CD4-positive, alpha-beta memory T cell (primary cell): ENCODE measurements around the gene HMG20A. TPM values are rescaled to one million over a fixed set of nuclear protein-coding genes. Genes with fewer than 3 reads are reported as not detected.
"Not testable (repeated sequence)": the region's sequence is repeated elsewhere in the genome, so short reads cannot be mapped to it uniquely, and the experiment has no call there.

Experiments
- CTCF ChIA-PET: fragments of 350-600 bp; sonication (Branson Sonifier 250); formaldehyde crosslinking; loops from one replicate; lab custom pipeline; 2021; ENCODE audit warnings: inconsistent platforms; ENCODE audit not compliant: partially characterized antibody; lab: Charles Lee
- POLR2A ChIA-PET: fragments of 350-600 bp; sonication (Branson Sonifier 250); formaldehyde crosslinking; loops from one replicate; lab custom pipeline; 2021; ENCODE audit not compliant: partially characterized antibody; lab: Charles Lee
- DNase-seq, 5 donors: peaks; one replicate each; pipeline versions ENCODE4 v3.0.0 to v3.0.0-alpha.2; 2020 to 2022; ENCODE audit warnings: mixed read lengths in 1 of 5
- H3K27ac ChIP-seq: one replicate; pipeline ENCODE4 v1.7.0; 2013; ENCODE audit warnings: low read depth, low read length
- H3K27me3 ChIP-seq: 2 replicates; pipeline ENCODE4 v1.7.0; 2013; ENCODE audit warnings: mild to moderate bottlenecking, low read length, moderate library complexity; ENCODE audit not compliant: insufficient read depth
- H3K36me3 ChIP-seq: 2 replicates; pipeline ENCODE4 v1.7.0; 2013; ENCODE audit warnings: mild to moderate bottlenecking, low read length, moderate library complexity; ENCODE audit not compliant: insufficient read depth
- H3K4me1 ChIP-seq: 2 replicates; pipeline ENCODE4 v1.7.0; 2013; ENCODE audit warnings: mild to moderate bottlenecking, low read length, moderate library complexity; ENCODE audit not compliant: insufficient read depth
- H3K4me3 ChIP-seq, 2 donors: one replicate each; pipeline ENCODE4 v1.7.0; 2013; ENCODE audit warnings: low read length in 2 of 2, mild to moderate bottlenecking in 1 of 2
- H3K9me3 ChIP-seq, 2 donors: one replicate each; pipeline ENCODE4 v1.7.0; 2013; ENCODE audit warnings: low read length in 2 of 2, control low read depth in 1 of 2; ENCODE audit not compliant: control insufficient read depth in 1 of 2
- H3K27ac Mint-ChIP-seq, 7 donors: one replicate each; pipeline ENCODE4 v1.8.0; 2020 to 2021; ENCODE audit warnings: mixed read lengths in 7 of 7, mild to moderate bottlenecking in 6 of 7, inconsistent platforms in 3 of 7, moderate library complexity in 3 of 7
- H3K27me3 Mint-ChIP-seq, 2 donors: one replicate each; pipeline ENCODE4 v1.8.0; 2020 to 2021; ENCODE audit warnings: mixed read lengths in 2 of 2
- H3K36me3 Mint-ChIP-seq, 2 donors: one replicate each; pipeline ENCODE4 v1.8.0; 2020 to 2021; ENCODE audit warnings: mixed read lengths in 2 of 2, inconsistent platforms in 1 of 2, mild to moderate bottlenecking in 1 of 2
- H3K4me1 Mint-ChIP-seq, 4 donors: one replicate each; pipeline ENCODE4 v1.8.0; 2020 to 2021; ENCODE audit warnings: mixed read lengths in 4 of 4, mild to moderate bottlenecking in 1 of 4
- H3K4me3 Mint-ChIP-seq, 8 donors: one replicate each; pipeline ENCODE4 v1.8.0; 2020 to 2021; ENCODE audit warnings: mixed read lengths in 8 of 8, mild to moderate bottlenecking in 7 of 8, moderate library complexity in 6 of 8, inconsistent platforms in 3 of 8
- H3K9me3 Mint-ChIP-seq, 8 donors: one replicate each; pipeline ENCODE4 v1.8.0; 2020 to 2021; ENCODE audit warnings: mixed read lengths in 8 of 8, mild to moderate bottlenecking in 5 of 8, inconsistent platforms in 3 of 8, moderate library complexity in 1 of 8
- intact Hi-C: fragments of 100-400 bp; cut with micrococcal nuclease; formaldehyde crosslinking; loops from one replicate; pipeline ENCODE4 v1.15.1; 2023
- polyA plus RNA-seq, 2 donors: library from polyadenylated mRNA; unstranded; fragments of 300-500 nt; fragmentation: Illumina TruSeq; gene quantifications; one replicate each; pipeline ENCODE4 v1.2.3, GENCODE V29; 2021
- total RNA-seq, 2 experiments: library from RNA; stranded (reverse); gene quantifications; one replicate each; pipeline ENCODE4 v1.2.3, GENCODE V29; 2021

The HMG20A gene
- total and polyA plus RNA-seq, 4 experiments from 2014 or later, result 29.7 to 49.6 (median 42.1) TPM

GRCh38 chr15:77395013-77395774, 25.5 kb upstream of the HMG20A start:
- CTCF ChIA-PET, result no interaction called here
- Histone ChIP-seq H3K9me3 (no peaks in the 10 kb centered on the region), H3K4me3 (no peak overlapping the region), H3K4me1 (no peaks in the 10 kb centered on the region), H3K27me3 (no peaks in the 10 kb centered on the region), H3K36me3 (no peaks in the 10 kb centered on the region), H3K27ac (no peak overlapping the region)
- intact Hi-C loops, result no loop called here
- peaks cover 4 to 25% of the 10 kb centered on the region in 2 donors for H3K36me3 Mint-ChIP-seq
- no peak for DNase-seq
- H3K27me3 Mint-ChIP-seq, result peaks cover 0 to 2% of the 10 kb centered on the region in 2 donors
- H3K4me3 Mint-ChIP-seq, result no peak overlapping the region
- POLR2A ChIA-PET, result no interaction called here
- peaks cover 6 to 58% (median 37%) of the 10 kb centered on the region in 8 donors for H3K9me3 Mint-ChIP-seq
- H3K4me1 Mint-ChIP-seq, result no peaks in the 10 kb centered on the region
- H3K27ac Mint-ChIP-seq, result no peak overlapping the region

DNA sequence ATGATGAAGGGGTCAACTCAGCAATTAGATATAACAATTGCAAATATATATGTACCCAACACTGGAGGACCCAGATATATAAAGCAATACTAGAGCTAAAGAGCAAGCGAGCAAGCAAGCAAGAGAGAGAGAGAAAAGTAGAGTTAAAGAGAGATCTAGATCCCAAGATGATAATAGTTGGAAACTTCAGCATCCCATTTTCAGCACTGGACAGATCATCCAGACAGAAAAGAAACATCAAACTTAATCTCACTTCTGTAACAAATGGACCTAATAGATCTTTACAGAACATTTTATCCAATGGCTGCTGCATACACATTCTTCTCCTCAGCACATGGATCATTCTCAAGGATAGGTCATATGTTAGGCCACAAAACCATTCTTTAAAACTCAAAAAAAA, 24.0 kb upstream of the HMG20A start:
- Mint-ChIP-seq H3K27me3 (peaks cover 0 to 2% of the 10 kb centered on the region in 2 donors), H3K36me3 (peaks cover 4 to 25% of the 10 kb centered on the region in 2 donors), H3K4me3 (no peak overlapping the region), H3K27ac (no peak overlapping the region), H3K9me3 (peaks cover 6 to 61% (median 39%) of the 10 kb centered on the region in 8 donors), H3K4me1 (no peaks in the 10 kb centered on the region)
- Histone ChIP-seq H3K27me3 (no peaks in the 10 kb centered on the region), H3K4me3 (no peak overlapping the region), H3K9me3 (no peaks in the 10 kb centered on the region), H3K4me1 (no peaks in the 10 kb centered on the region), H3K27ac (no peak overlapping the region), H3K36me3 (no peaks in the 10 kb centered on the region)
- CTCF ChIA-PET, result no interaction called here
- POLR2A ChIA-PET, result no interaction called here
- DNase-seq, result no peak
- intact Hi-C loops, result no loop called here

DNA sequence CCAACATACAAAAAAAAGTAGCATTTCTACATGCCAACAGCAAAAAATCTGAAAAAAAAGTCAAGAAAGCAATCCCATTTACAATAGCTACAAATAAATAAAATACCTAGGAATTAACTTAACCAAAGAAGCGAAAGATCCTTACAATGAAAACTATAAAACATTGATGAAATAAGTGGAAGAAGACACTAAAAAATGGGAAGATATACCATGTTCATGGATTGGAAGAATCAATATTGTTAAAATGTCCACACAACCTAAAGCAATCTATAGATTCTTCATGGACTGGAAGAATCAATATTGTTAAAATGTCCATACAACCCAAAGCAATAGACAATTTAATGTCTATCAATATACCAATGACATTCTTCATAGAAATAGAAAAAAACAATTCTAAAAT, 21.8 kb upstream of the HMG20A start:
- Histone ChIP-seq H3K27ac (no peak overlapping the region), H3K9me3 (no peaks in the 10 kb centered on the region), H3K36me3 (no peaks in the 10 kb centered on the region), H3K27me3 (no peaks in the 10 kb centered on the region), H3K4me3 (no peak overlapping the region), H3K4me1 (no peaks in the 10 kb centered on the region)
- CTCF ChIA-PET, result no interaction called here
- Mint-ChIP-seq H3K27ac (no peak overlapping the region), H3K36me3 (peaks cover 4 to 15% of the 10 kb centered on the region in 2 donors), H3K27me3 (peaks cover 0 to 2% of the 10 kb centered on the region in 2 donors), H3K4me3 (no peak overlapping the region), H3K4me1 (no peaks in the 10 kb centered on the region), H3K9me3 (peaks cover 6 to 57% (median 38%) of the 10 kb centered on the region in 8 donors)
- intact Hi-C loops, result no loop called here
- POLR2A ChIA-PET, result no interaction called here
- no peak for DNase-seq

GRCh38 chr15:77400258-77400657, 20.4 kb upstream of the HMG20A start:
- Mint-ChIP-seq H3K27me3 (peaks cover 0 to 1% of the 10 kb centered on the region in 2 donors), H3K4me3 (no peak overlapping the region), H3K27ac (no peak overlapping the region), H3K4me1 (no peaks in the 10 kb centered on the region), H3K9me3 (peaks cover 4 to 45% (median 32%) of the 10 kb centered on the region in 8 donors), H3K36me3 (peaks cover 4 to 15% of the 10 kb centered on the region in 2 donors)
- Histone ChIP-seq H3K9me3 (no peaks in the 10 kb centered on the region), H3K27ac (no peak overlapping the region), H3K4me3 (no peak overlapping the region), H3K4me1 (no peaks in the 10 kb centered on the region), H3K36me3 (no peaks in the 10 kb centered on the region), H3K27me3 (no peaks in the 10 kb centered on the region)
- intact Hi-C loops, result no loop called here
- CTCF ChIA-PET, result no interaction called here
- no peak for DNase-seq
- POLR2A ChIA-PET, result no interaction called here

- H3K36me3 Mint-ChIP-seq, result peaks cover 4 to 9% of the 10 kb centered on the region in 2 donors
- intact Hi-C loops, result no loop called here
- Histone ChIP-seq H3K27me3 (no peaks in the 10 kb centered on the region), H3K9me3 (no peaks in the 10 kb centered on the region), H3K4me1 (no peaks in the 10 kb centered on the region), H3K36me3 (no peaks in the 10 kb centered on the region), H3K4me3 (no peak overlapping the region), H3K27ac (no peak overlapping the region)
- H3K4me1 Mint-ChIP-seq, result no peaks in the 10 kb centered on the region
- peaks cover 0 to 26% (median 18%) of the 10 kb centered on the region in 8 donors for H3K9me3 Mint-ChIP-seq
- DNase-seq, result no peak
- H3K27ac Mint-ChIP-seq, result no peak overlapping the region
- no peaks in the 10 kb centered on the region for H3K27me3 Mint-ChIP-seq
- H3K4me3 Mint-ChIP-seq, result no peak overlapping the region
- POLR2A ChIA-PET, result interaction anchor here (0.6 kb wide), 1 partner anchor 626 kb away, joined by 3 read pairs; no protein-coding TSS in a partner anchor
- CTCF ChIA-PET, result no interaction called here
Observed at GRCh38 chr15:77402740-77403379, 17.8 kb upstream of the HMG20A start.

DNA sequence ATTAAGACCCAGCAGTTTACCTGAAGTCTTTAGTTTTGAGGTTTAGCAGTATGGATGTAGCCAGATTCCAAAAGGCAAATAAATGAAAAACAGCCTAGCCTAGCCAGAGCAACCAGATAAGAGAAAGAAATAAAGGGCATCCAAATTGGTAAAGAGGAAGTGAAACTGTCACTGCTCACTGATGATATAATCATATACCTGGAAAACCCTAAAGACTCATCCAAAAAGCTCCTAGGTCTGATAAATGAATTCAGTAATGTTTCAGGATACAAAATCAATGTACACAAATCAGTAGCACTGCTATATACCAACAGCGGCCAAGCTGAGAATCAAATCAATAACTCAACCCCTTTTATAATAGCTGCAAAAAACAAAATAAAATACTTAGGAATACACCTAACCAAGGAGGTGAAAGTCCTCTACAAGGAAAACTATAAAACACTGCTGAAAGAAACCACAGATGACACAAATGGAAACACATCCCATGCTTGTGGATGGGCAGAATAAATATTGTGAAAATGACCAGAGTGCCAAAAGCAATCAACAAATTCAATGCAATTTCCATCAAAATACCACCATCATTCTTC, 14.4 kb upstream of the HMG20A start:
- H3K9me3 ChIP-seq, DNase-seq, H3K36me3 Mint-ChIP-seq, intact Hi-C loops, POLR2A ChIA-PET, H3K27ac Mint-ChIP-seq, H3K4me3 ChIP-seq, H3K27me3 Mint-ChIP-seq, H3K9me3 Mint-ChIP-seq, H3K4me3 Mint-ChIP-seq, CTCF ChIA-PET, H3K27me3 ChIP-seq, H3K27ac ChIP-seq, H3K36me3 ChIP-seq: not testable (repeated sequence)
- peaks cover 5 to 16% (median 12%) of the 10 kb centered on the region in 4 donors for H3K4me1 Mint-ChIP-seq
- H3K4me1 ChIP-seq, result peaks cover 11% of the 10 kb centered on the region

DNA sequence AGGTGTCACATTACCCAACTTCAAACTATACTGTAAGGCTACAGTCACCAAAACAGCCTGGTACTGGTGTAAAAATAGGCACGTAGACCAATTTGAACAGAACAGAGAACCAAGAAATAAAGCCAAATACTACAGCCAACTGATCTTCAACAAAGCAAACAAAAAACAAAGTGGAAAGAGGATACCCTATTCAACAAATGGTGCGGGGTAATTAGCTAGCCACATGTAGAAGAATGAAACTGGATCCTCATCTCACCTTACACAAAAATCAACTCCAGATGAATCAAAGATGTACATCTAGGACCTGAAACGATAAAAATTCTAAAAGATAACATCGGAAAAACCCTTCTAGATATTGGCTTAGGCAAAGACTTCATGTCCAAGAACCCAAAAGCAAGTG, 13.8 kb upstream of the HMG20A start:
- POLR2A ChIA-PET, result no interaction called here

More for the DNA sequence above, 13.8 kb upstream of the HMG20A start:
- intact Hi-C loops, result no loop called here
- H3K36me3 Mint-ChIP-seq, result no peaks in the 10 kb centered on the region
- Histone ChIP-seq H3K27me3 (no peaks in the 10 kb centered on the region), H3K36me3 (no peaks in the 10 kb centered on the region), H3K4me1 (peaks cover 11% of the 10 kb centered on the region), H3K9me3 (no peaks in the 10 kb centered on the region), H3K27ac (no peak overlapping the region), H3K4me3 (no peak overlapping the region)
- H3K9me3 Mint-ChIP-seq, result no peaks in the 10 kb centered on the region
- no peak for DNase-seq
- H3K27ac Mint-ChIP-seq, result no peak overlapping the region
- CTCF ChIA-PET, result no interaction called here
- H3K27me3 Mint-ChIP-seq, result no peaks in the 10 kb centered on the region
- H3K4me1 Mint-ChIP-seq, result peaks cover 5 to 16% (median 12%) of the 10 kb centered on the region in 4 donors
- no peak overlapping the region for H3K4me3 Mint-ChIP-seq
